T-helper 17 cell (primary cell): ENCODE results near the gene ZC3H18. TPM values are rescaled to one million over a fixed set of nuclear protein-coding genes. Genes with fewer than 3 reads are reported as not detected.

ENCODE experiments used
- ATAC-seq: fragments of 150-1000 bp; cut with Tn5 transposase; 2 replicates; pipeline ENCODE4 v1.10.0; 2021; ENCODE audit warnings: mild to moderate bottlenecking, moderate library complexity
- DNase-seq, 3 donors: peaks; one replicate each; pipeline versions ENCODE4 v3.0.0 to v3.0.0-alpha.2; 2020 to 2021
- H3K9me3 ChIP-seq: one replicate; pipeline ENCODE4 v1.7.0; 2013; ENCODE audit warnings: low read length, mild to moderate bottlenecking; ENCODE audit not compliant: control insufficient read depth, poor library complexity, severe bottlenecking
- H3K27ac Mint-ChIP-seq: one replicate; pipeline ENCODE4 v1.8.0; 2022; ENCODE audit warnings: mild to moderate bottlenecking, moderate library complexity, mixed read lengths
- H3K27me3 Mint-ChIP-seq: one replicate; pipeline ENCODE4 v1.8.0; 2022; ENCODE audit warnings: mixed read lengths
- H3K36me3 Mint-ChIP-seq: one replicate; pipeline ENCODE4 v1.8.0; 2022; ENCODE audit warnings: low read depth, mixed read lengths
- H3K4me1 Mint-ChIP-seq: one replicate; pipeline ENCODE4 v1.8.0; 2022; ENCODE audit warnings: mild to moderate bottlenecking, mixed read lengths
- H3K4me3 Mint-ChIP-seq: one replicate; pipeline ENCODE4 v1.8.0; 2022; ENCODE audit warnings: mild to moderate bottlenecking, moderate library complexity, mixed read lengths
- total RNA-seq, 4 donors: library from RNA in 2 of 4; stranded (reverse) in 2 of 4; gene quantifications; one replicate each; pipeline ENCODE4 v1.2.3 and lab custom pipeline; 2022 to 2026

ZC3H18 gene
- total RNA-seq, 2 donors from 2014 or later: 100 to 141 TPM

DNA sequence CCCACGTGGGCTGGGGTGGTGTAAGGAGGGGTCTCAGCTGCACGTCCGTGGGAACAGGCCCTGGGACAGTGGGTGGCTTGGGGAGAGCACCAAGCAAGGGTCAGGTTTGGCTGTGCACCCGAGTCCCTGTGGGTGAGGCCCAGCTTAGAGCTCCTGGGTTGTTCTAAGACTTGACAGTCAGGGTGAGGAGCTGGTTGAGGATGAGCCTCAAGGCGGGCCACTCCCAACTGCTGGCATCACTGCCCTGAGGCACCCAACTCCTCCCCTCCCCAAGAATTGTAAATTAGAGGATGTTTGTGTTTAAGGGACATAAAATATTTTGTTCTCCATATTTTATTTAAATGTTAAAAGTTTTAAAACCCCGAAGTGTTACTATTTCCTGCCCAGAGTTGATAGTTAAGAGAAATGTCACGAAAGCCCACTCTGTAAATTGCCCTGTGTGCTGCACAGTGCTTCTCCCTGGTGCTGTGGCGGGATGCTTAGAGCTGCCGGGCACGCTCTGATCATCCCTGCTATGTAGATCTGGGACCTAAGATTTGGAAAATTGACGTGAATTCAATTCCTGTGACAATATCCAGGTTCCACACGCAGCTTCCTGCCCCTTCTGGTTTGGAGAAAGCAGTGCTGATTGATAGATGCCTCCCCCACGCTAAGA lies 15.9 kb downstream of the ZC3H18 start:
- Mint-ChIP-seq H3K36me3 (peaks cover 12% of the 10 kb centered on the region), H3K4me3 (no peak overlapping the region), H3K4me1 (peaks cover 33% of the 10 kb centered on the region), H3K27me3 (no peaks in the 10 kb centered on the region), H3K27ac (peak overlapping the region; percentile 65)
- no peaks in the 10 kb centered on the region for H3K9me3 ChIP-seq
- DNase-seq (no peak), ATAC-seq (no peak)

DNA sequence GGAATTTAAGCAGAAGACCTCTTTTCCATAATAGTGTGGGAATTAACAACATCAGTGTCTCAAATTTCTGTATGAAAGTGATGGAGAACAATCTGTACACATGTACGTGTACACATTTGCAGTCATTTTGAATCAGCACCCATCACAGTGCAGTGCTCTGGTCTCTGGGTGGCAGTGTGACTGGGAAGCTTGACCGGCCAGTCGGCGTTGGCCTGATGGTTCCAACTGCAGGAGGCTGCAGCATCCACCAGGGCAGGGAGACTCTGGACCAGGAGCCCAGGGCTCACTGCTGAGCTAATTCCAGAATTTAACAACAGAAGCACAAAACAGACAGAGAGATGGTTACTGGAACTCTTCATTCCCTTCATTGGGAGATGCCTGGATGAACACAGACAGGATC lies 17.9 kb downstream of the ZC3H18 start:
- peak overlapping the region; percentile 96 for H3K27ac Mint-ChIP-seq
- no peak for DNase-seq
- H3K36me3 Mint-ChIP-seq: peaks cover 10% of the 10 kb centered on the region
- no peaks in the 10 kb centered on the region for H3K27me3 Mint-ChIP-seq
- no peaks in the 10 kb centered on the region for H3K9me3 ChIP-seq
- no peak overlapping the region for H3K4me3 Mint-ChIP-seq
- peaks cover 37% of the 10 kb centered on the region for H3K4me1 Mint-ChIP-seq
- ATAC-seq: no peak

DNA sequence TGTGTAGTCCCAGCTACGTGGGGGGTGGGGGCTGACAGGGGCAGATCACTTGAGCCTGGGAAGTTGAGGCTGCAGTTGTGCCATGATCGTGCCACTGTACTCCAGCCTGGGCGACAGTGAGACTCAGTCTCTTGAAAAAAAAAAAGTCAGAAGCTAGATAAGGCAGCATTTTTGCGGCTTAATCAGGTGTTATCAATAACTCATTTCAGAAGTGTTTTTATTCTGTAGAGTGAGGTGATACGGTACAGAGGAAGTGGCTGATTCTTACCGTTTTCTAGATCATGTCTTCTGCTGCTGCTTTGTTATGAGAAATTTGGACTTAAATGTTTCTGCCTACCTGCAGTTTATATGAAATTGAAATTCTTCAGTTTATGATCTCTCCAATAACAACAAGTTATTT lies 18.6 kb downstream of the ZC3H18 start:
- peak; percentile 70 for ATAC-seq
- Mint-ChIP-seq H3K4me1 (peaks cover 37% of the 10 kb centered on the region), H3K36me3 (peaks cover 10% of the 10 kb centered on the region)

DNA sequence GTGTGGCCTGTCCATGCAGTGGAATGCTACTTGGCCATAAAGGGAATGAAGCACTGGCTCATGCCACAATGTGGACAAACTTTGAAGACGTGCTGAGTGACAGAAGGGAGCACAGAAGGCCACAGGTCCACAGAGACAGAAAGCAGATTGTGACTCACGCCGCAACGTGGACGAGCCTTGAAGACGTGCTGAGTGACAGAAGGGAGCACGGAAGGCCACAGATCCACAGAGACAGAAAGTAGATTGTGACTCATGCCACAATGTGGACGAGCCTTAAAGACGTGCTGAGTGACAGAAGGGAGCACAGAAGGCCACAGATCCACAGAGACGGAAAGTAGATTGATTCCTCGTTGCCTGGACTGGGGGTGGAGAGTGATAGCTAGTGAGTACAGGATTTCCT lies 19.2 kb downstream of the ZC3H18 start:
- H3K4me1 Mint-ChIP-seq: peaks cover 37% of the 10 kb centered on the region
- H3K4me3 Mint-ChIP-seq: peak overlapping the region; percentile 10
- no peak for ATAC-seq
- no peaks in the 10 kb centered on the region for H3K27me3 Mint-ChIP-seq
- peaks cover 10% of the 10 kb centered on the region for H3K36me3 Mint-ChIP-seq
- no peaks in the 10 kb centered on the region for H3K9me3 ChIP-seq
- no peak for DNase-seq
- H3K27ac Mint-ChIP-seq: peak overlapping the region; percentile 96

More for the DNA sequence above, 18.6 kb downstream of the ZC3H18 start:
- DNase-seq: no peak
- Mint-ChIP-seq H3K4me3 (peak overlapping the region; percentile 52), H3K27ac (peak overlapping the region; percentile 96), H3K27me3 (no peaks in the 10 kb centered on the region)
- H3K9me3 ChIP-seq: no peaks in the 10 kb centered on the region

DNA sequence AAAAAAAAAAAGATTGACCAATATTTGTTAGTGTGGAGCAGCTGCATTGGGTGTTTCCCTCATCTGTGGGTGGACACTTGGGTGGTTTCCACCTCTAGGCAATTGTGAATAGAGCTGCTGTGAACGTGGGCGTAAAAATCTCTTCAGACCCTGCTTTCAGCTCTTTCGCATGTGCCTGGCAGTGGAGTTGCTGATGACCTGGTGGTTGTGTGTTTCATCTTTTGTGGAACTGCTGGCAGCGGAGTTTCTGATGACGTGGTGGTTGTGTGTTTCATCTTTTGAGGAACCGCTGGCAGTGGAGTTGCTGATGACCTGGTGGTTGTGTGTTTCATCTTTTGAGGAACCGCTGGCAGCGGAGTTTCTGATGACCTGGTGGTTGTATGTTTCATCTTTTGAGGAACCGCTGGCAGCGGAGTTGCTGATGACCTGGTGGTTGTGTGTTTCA lies 21.4 kb downstream of the ZC3H18 start:
- Mint-ChIP-seq H3K27me3 (no peaks in the 10 kb centered on the region), H3K27ac (peak overlapping the region; percentile 93), H3K4me1 (peaks cover 31% of the 10 kb centered on the region), H3K4me3 (peak overlapping the region; percentile 81), H3K36me3 (peaks cover 10% of the 10 kb centered on the region)
- peak; percentile 67 for ATAC-seq
- no peaks in the 10 kb centered on the region for H3K9me3 ChIP-seq
- no peak for DNase-seq

DNA sequence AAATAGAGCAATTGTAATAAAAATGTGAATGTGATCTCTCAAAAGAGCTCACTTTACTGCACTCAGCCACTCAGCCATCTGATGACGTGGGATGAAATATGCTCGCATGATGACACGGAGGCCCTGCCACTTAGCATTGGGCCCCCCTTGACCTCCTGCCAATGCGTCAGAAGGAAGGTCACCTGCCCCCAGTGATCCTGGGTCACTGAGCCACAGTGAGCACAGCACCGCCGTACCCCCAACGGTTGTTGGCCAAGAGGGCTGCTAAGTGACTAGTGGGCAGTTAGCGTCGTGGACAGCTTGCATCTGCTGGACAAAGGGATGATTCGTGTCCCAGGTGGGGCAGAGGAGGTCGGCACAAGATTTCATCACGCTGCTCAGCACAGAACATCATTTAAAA lies 22.9 kb downstream of the ZC3H18 start:
- DNase-seq: no peak
- ATAC-seq: no peak
- Mint-ChIP-seq H3K4me1 (peaks cover 23% of the 10 kb centered on the region), H3K36me3 (peaks cover 5% of the 10 kb centered on the region), H3K27ac (peak overlapping the region; percentile 19), H3K4me3 (no peak overlapping the region), H3K27me3 (no peaks in the 10 kb centered on the region)
- no peaks in the 10 kb centered on the region for H3K9me3 ChIP-seq

DNA sequence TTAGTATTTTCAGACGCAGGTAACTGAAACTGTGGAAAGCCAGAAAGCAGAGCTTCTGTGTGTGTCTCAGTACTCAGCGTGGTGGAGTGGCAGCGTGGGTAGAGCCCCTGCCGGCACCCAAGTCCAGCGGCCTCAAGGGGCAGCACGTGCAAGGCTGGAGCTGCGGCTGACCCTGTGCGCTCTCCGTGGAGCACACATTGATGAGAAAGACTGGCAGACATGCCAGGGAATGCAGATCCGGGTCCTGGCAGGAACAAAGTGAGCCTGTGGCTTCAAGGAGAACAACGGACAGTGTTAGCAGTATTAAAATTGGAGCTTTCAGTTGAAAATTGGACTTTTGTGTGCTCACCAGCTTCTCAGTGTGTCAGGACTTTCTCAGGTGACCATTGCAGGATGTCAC lies 23.3 kb downstream of the ZC3H18 start:
- Mint-ChIP-seq H3K36me3 (peaks cover 5% of the 10 kb centered on the region), H3K4me1 (peaks cover 19% of the 10 kb centered on the region), H3K4me3 (no peak overlapping the region)

DNA sequence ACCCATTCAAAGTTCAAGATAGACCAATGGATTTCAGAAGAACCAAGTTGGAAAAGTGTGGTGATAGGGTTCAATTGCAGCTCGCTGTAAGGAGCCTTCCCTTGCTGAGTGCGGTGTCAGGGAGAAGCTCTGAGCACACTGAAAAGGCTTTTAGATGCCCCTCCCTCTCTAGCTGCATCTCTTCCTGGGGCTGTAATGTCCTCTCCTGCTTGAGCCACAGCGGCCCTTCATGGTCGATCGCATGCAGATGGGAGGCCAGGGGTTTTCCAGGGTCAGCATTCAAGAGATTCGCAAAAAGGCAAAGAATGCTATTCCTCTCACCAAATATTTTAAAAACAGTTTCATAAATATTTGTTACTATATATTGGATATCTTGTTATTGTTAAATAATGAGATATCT lies 23.7 kb downstream of the ZC3H18 start:
- no peak overlapping the region for H3K4me3 Mint-ChIP-seq
- no peak overlapping the region for H3K27ac Mint-ChIP-seq
- DNase-seq: no peak
- H3K4me1 Mint-ChIP-seq: peaks cover 17% of the 10 kb centered on the region
- no peaks in the 10 kb centered on the region for H3K27me3 Mint-ChIP-seq
- no peaks in the 10 kb centered on the region for H3K9me3 ChIP-seq
- H3K36me3 Mint-ChIP-seq: peaks cover 5% of the 10 kb centered on the region
- ATAC-seq: no peak

More for the DNA sequence above, 23.3 kb downstream of the ZC3H18 start:
- DNase-seq (no peak), ATAC-seq (no peak)
- no peaks in the 10 kb centered on the region for H3K9me3 ChIP-seq
- H3K27me3 Mint-ChIP-seq: no peaks in the 10 kb centered on the region
- H3K27ac Mint-ChIP-seq: peak overlapping the region; percentile 19

DNA sequence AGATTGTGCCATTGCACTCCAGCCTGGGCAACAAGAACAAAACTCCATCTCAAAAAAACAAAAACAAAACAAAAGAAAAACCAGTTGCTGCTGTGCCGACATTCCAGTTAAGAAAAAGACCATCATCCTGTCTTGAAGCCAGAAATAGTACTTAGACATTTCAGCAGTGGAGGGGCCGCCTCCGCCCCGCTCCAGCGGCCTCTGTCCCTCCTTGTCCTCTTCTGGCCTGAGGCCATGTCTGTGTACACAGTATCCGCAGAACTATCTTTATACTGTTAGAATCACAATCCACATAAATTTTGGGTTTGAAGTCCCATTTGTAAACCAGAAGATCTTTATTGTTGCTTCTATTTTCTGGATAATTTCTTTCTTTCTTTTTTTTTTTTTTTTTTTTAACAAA lies 24.9 kb downstream of the ZC3H18 start:
- Mint-ChIP-seq H3K36me3 (no peaks in the 10 kb centered on the region), H3K4me1 (peaks cover 8% of the 10 kb centered on the region), H3K27me3 (no peaks in the 10 kb centered on the region), H3K27ac (peak overlapping the region; percentile 34), H3K4me3 (no peak overlapping the region)
- DNase-seq (no peak), ATAC-seq (no peak)
- H3K9me3 ChIP-seq: no peaks in the 10 kb centered on the region

DNA sequence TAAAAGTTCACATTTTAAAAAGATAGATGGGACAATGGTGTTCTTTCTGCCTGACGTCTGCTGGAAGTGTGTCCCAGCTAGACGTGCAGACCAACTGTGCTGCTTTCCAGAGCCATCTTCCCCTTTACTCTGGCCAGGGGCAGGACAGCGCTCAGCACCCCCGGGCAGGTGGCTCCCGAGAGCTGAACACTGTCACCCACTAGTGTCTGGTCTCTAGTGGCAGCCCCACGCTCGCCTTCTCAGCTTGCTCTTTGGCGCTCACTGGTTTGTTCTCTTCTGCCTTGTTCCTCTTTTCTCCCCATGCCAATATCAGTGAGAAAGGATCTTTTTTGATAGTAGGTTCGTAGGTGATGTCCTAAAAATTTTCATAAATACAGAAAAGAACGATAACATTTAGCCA lies 25.7 kb downstream of the ZC3H18 start:
- Mint-ChIP-seq H3K4me1 (peaks cover 8% of the 10 kb centered on the region), H3K27ac (peak overlapping the region; percentile 34), H3K4me3 (no peak overlapping the region), H3K36me3 (no peaks in the 10 kb centered on the region), H3K27me3 (no peaks in the 10 kb centered on the region)
- H3K9me3 ChIP-seq: no peaks in the 10 kb centered on the region
- ATAC-seq: no peak
- no peak for DNase-seq

DNA sequence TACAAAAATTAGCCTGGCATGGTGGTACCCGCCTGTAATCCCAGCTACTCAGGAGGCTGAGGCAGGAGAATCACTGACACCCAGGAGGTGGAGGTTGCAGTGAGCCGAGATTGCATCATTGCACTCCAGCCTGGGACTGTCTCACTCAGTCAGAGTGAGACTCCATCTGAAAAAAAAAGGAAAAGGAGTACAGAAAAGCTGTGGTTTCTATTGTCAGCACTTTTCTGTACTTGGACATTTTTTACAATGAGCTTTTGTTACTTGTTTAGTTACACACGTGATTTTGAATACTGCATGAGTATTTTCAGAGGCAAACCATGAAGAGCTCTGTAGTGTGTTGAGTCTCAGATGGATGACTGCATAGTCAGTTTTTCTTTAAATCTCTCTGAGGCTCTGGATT lies 26.3 kb downstream of the ZC3H18 start:
- no peaks in the 10 kb centered on the region for H3K9me3 ChIP-seq
- Mint-ChIP-seq H3K27ac (peak overlapping the region; percentile 34), H3K27me3 (no peaks in the 10 kb centered on the region), H3K4me3 (no peak overlapping the region), H3K36me3 (peaks cover 2% of the 10 kb centered on the region), H3K4me1 (peaks cover 7% of the 10 kb centered on the region)
- DNase-seq (no peak), ATAC-seq (no peak)

DNA sequence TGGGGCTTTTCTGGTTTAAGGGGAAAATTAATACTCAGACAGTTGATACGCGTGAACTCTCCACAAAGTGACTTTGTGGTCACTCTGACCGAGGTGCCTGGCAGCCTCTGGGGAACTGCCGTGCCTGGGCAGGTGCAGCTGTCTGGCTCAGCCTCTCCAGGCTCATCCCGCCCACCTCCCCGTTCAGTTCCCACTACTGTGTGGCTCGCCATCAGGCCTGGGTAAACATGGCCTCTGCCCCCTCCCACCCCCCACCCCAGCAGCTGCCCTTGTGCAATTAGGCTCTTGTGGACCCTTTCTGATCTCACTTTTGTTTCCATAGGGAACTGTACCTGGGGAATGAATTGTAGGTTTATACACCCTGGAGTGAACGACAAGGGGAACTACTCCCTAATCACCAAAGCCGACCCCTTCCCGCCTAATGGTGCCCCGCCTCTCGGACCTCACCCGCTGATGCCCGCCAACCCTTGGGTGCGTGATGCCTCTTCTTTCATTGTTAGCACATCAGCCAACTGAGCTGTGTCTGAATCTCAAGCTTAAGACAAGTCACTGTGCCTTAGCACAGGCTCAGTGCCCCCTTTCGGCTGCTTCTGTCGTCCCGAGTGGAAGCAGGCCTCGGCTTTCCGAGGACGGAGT lies 27.8 kb downstream of the ZC3H18 start:
- Mint-ChIP-seq H3K27me3 (no peaks in the 10 kb centered on the region), H3K4me1 (peaks cover 2% of the 10 kb centered on the region), H3K36me3 (peaks cover 2% of the 10 kb centered on the region), H3K27ac (peak overlapping the region; percentile 19), H3K4me3 (no peak overlapping the region)
- ATAC-seq (no peak), DNase-seq (no peak)
- H3K9me3 ChIP-seq: no peaks in the 10 kb centered on the region

DNA sequence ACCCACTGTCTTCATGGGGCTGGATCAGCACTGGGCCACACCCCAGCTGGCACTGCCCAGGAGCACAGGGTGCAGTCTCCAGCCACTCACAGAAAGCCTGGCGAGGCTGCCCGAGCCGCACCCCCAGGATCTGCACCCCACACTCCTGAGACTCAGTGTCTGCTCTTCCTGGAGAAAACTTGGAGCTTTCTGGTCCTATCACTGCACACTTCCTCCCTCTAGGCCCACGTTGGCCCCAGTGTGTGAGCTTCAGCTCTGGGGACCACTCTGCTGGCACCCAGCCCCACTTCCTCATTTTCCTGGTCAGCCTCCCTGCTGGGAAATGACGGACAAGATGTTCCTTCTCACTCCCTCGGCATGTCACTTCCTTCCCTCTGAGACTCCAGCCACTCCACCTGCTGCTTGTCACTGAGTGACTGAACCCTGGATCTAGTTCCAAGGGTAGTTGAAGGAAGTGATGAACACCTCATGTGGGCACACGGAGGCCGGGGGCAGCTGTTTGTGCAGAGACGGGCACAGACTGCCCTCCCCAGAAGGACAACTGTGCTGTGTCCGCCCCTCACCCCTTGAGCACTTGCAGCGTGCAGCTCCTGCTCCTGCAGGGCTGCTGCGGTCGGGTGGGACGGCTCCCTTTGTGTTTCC lies 29.0 kb downstream of the ZC3H18 start:
- peaks cover 2% of the 10 kb centered on the region for H3K36me3 Mint-ChIP-seq
- peaks cover 2% of the 10 kb centered on the region for H3K4me1 Mint-ChIP-seq
- H3K27ac Mint-ChIP-seq: no peak overlapping the region
- no peaks in the 10 kb centered on the region for H3K9me3 ChIP-seq
- ATAC-seq: peak; percentile 21
- H3K27me3 Mint-ChIP-seq: no peaks in the 10 kb centered on the region
- no peak overlapping the region for H3K4me3 Mint-ChIP-seq
- DNase-seq: no peak
